ENCODE data around the gene FLNC.

FLNC gene, protein sequence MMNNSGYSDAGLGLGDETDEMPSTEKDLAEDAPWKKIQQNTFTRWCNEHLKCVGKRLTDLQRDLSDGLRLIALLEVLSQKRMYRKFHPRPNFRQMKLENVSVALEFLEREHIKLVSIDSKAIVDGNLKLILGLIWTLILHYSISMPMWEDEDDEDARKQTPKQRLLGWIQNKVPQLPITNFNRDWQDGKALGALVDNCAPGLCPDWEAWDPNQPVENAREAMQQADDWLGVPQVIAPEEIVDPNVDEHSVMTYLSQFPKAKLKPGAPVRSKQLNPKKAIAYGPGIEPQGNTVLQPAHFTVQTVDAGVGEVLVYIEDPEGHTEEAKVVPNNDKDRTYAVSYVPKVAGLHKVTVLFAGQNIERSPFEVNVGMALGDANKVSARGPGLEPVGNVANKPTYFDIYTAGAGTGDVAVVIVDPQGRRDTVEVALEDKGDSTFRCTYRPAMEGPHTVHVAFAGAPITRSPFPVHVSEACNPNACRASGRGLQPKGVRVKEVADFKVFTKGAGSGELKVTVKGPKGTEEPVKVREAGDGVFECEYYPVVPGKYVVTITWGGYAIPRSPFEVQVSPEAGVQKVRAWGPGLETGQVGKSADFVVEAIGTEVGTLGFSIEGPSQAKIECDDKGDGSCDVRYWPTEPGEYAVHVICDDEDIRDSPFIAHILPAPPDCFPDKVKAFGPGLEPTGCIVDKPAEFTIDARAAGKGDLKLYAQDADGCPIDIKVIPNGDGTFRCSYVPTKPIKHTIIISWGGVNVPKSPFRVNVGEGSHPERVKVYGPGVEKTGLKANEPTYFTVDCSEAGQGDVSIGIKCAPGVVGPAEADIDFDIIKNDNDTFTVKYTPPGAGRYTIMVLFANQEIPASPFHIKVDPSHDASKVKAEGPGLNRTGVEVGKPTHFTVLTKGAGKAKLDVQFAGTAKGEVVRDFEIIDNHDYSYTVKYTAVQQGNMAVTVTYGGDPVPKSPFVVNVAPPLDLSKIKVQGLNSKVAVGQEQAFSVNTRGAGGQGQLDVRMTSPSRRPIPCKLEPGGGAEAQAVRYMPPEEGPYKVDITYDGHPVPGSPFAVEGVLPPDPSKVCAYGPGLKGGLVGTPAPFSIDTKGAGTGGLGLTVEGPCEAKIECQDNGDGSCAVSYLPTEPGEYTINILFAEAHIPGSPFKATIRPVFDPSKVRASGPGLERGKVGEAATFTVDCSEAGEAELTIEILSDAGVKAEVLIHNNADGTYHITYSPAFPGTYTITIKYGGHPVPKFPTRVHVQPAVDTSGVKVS (N-terminal part only)

DNA sequence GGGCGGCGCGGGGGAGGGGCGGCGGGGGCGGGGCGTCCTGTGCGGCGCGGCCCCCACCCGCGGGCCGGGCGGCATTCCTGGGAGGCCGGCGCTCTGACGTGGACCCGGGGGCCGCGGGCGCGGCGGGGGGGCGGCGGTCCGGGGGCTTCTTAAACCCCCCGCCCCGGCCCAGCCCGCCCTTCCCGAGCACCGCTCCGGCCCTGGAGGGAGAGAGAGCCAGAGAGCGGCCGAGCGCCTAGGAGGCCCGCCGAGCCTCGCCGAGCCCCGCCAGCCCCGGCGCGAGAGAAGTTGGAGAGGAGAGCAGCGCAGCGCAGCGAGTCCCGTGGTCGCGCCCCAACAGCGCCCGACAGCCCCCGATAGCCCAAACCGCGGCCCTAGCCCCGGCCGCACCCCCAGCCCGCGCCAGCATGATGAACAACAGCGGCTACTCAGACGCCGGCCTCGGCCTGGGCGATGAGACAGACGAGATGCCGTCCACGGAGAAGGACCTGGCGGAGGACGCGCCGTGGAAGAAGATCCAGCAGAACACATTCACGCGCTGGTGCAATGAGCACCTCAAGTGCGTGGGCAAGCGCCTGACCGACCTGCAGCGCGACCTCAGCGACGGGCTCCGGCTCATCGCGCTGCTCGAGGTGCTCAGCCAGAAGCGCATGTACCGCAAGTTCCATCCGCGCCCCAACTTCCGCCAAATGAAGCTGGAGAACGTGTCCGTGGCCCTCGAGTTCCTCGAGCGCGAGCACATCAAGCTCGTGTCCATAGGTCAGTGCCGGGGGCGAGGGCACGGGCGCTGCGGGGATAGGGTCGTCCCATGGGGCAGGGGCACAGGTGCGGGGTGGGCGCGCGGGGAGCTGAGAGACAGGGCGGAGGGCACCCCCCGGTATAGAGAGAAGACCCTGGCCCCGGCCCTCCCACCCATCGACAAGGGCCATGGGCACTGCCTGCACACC is at the start of gene FLNC:
Gene FLNC, plus strand, starts transcription at position 176 of the 947 bp plus-strand sequence. Its CDS starts 232 bp downstream, at position 408.
- DNase-seq, result no peak

DNA sequence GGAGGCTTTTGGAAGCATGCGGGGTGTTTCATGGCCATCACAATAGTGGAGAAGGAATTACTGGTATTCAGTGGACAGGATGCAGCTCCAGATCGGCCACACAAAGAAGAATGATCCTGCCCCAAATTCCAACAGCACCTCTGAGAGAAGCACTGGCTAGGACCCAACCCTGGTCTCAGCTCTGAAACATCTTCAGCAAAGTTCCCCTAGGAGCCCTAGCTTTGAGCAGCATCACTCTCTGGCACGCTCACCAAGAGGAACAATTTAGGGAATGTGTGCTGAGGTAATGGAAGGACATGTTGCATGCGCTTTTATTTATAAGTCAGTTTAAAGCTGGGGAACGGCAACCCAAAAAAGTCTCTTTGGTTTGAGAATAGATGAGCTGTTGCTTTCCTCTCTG is 49.1 kb upstream of the FLNC start:
- DNase-seq, result no peak

DNA sequence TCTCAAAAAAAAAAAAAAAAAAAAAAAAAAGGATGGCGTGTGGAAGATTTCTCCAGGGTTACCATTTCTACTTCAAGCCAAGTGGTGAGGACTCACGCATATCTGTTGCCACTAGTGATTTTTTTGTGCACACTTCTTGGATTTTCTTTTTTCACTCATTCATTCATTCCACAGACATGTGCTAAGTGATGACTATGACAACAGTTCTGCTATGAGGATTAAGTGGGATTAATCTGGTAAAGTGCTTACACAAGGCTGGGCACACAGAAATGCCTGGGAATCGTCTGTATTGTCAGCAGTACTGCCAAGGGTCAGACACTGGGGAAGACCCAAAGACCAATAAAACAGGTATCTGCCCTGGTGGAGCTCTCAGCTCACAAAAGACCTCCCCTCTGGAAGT is 48.4 kb upstream of the FLNC start:
- no peak for DNase-seq

DNA sequence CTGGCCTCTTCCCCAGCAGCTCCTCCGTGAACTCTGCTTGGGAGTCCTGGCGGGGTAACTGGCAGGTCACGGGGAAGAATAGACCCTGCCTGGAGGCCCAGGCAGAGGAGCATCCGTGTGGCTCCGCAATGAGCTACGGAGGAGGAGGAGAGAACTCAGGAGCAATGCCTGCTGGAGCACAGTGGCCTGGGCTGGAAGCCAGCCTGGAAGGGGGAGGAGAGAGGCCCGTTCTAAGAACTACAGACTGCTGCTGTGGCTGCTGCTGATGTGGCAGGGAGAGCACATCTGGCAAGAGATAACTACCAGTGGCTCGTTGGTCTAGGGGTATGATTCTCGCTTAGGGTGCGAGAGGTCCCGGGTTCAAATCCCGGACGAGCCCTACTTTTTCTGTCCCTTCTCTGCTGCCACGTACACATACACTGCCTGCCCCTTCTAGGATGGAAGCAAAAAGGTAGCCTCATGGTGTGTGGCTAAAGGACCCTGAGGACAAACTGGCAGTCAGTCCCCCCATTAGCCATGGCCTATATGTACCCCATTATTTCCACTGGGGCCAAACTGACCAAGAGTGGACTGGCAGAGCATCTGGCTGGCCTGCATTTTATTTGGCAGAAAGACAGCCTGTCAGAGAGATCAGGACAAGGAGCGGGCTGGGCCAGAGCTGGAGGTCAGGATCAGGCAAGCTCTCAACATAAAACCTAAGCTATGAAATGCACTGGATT is 46.9 kb upstream of the FLNC start:
- no peak for DNase-seq

- DNase-seq, result no peak
These were observed 44.5 kb upstream of the FLNC start for GRCh38 chr7:128785738-128786137.

DNA sequence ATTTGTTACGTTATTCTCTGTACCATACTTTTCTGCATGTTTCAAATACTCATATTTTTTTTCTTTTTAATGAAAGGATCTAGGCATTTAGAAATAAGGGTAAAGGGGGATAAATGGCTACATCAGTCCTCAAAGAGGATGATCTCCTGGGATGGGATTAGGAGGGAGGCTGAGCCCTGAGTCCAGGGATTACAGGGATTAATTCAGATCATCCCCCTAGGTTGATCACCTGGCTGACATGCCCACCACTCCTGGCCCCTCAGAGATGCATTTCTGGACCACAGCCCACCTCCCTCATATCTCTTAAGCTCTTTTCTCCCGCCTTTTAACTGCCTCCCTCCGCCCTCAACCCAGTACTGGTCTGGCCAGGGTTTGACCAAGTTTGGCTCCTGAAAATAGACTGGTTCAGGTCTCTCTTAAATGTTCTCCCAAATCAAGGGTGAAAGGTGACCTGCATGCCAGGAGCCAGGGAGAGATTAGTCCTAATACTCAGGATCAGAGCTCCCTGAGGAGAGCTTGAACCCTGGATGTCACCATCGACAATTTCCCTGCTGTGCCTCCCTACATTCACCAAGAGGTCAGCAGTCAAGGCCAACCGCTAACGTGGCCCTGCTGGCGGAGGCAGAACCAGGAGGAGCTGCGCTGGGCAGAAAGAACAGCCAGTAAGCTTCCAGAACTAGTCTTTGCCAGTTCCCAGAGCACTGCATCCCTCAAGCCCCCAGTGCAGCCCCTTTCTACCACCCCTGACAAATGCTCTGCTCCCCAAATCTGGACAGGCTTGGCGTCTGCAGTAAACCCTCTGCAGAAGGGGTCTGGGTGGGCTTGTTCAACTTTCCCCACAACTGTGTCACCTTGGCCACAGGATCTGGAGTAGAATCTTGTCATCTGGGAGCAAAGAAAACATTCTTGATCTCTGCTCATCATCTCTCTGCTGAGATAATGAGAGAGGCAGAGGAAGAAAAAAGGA is 41.5 kb upstream of the FLNC start:
- no peak for DNase-seq

DNA sequence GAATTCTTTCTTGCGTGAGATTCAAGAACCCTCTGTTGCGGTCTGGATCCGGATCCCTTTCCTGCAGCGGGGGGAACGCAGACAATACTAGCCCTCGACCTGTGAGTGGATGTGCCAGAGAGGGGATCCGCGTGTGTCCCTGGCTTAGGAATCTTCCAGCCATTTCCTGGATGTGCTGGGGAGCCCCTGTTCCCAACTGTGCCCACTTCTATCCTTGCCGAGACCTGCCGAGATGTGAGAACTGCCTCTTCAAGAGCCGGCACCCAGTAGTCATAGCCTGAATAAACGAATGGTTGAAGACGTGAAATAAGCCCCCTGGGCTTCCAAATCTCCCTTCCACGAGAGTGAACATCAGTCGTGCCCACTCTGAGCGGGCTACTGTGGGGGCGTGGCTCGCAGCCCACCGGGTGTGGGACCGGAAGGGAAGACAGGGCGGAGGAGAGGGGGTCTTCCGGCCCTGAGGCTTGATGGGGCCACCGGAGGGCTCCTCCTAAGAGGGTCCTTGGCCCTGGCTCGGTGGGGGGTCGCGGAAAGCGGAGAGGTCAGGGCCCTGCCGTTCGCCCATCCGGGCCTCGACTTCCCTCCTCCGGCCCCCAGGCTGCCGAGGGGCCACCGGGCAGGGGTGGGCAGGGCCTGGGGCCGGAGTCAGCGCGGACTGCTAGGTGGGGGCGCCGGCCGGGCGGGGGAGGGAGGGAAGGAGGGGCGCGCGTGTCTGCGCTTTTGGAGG is 39.7 kb upstream of the FLNC start:
- DNase-seq, result no peak

- peak; percentile 69 for DNase-seq
These were observed 38.9 kb upstream of the FLNC start, which contains the start of gene CCDC136 for GRCh38 chr7:128791121-128791971. Gene CCDC136, plus strand, starts transcription at chr7:128791968. Its CDS starts 444 bp downstream, at chr7:128792412.

GRCh38 chr7:128791972-128792327 is 38.3 kb upstream of the FLNC start:
- no peak for DNase-seq

GRCh38 chr7:128792471-128793180 is 37.6 kb upstream of the FLNC start:
- no peak for DNase-seq

- no peak for DNase-seq
These were observed 37.0 kb upstream of the FLNC start for GRCh38 chr7:128793181-128793547.

GRCh38 chr7:128794020-128794419 is 36.2 kb upstream of the FLNC start:
- peak; percentile 5 for DNase-seq

DNA sequence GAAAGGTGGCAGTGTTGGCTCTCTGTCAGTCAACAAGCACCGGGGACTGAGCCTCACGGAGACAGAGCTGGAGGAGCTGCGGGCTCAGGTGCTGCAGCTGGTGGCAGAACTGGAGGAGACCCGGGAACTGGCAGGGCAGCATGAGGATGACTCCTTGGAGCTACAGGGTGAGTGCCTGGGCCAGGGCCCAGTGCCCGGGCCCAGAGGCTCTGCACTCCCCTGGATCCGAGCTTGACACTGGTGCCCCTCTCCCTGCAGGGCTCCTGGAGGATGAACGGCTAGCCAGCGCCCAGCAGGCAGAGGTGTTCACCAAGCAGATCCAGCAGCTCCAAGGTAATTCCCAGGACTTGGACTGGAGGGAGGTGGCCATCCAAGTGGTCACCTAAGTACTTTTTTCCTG is 35.8 kb upstream of the FLNC start:
- DNase-seq, result no peak

DNA sequence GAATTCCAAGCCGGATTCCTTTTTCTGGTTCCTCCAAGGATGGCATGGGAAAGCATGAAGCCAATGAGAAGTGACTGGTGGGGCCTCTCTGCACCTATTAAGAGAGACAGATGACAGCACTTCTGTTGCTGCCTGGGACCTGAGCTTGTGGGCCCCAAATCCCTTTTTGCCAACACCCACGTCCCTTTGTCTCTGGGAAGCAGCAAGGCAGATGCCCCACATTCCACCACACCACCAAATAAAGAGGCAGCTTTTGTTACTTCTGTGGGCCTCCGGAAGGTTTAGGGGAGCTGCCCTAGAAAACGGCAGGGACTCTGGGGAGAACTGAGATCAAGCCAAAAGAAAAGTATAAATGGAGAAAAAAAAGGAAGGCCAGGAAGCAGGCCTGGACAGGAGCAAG is 35.1 kb upstream of the FLNC start:
- DNase-seq, result no peak

DNA sequence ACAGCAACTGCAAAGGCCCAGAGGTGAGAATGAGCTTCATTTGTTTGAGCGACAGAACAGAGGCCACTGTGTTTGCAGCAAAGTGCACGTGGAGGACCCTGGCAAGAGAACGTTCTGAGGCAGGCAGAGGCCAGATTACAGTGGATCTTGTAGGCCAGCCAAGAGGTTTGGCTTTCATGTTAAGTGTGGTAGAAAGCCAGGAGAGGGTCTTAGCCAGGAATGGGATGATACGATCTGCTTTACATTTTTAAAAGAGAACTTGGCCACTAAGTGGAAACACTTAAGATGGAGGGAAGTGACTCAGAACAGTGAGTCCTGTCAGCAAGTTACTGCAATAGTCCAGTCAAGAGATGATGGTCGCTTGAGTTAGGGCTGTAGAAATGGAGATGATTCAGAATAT is 33.9 kb upstream of the FLNC start:
- DNase-seq, result no peak

DNA sequence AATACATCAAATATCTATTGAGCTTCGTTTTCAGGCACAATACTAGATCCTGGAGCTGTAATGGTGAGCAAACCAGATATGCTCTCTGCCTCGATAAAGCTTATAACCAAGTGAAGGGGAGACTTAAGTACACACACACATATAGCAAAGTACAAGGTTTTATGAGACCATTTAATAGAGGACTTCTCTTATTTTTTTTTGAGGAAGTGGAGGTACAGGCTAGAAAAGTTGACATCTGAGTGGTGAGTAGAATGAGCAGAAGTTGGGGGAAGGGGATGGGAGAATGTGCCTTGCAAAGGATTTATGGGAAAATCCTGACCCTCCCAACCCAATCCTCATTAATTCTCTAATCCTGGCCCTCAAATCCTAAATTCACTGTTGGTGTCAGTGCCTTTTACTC is 30.8 kb upstream of the FLNC start:
- DNase-seq, result no peak

DNA sequence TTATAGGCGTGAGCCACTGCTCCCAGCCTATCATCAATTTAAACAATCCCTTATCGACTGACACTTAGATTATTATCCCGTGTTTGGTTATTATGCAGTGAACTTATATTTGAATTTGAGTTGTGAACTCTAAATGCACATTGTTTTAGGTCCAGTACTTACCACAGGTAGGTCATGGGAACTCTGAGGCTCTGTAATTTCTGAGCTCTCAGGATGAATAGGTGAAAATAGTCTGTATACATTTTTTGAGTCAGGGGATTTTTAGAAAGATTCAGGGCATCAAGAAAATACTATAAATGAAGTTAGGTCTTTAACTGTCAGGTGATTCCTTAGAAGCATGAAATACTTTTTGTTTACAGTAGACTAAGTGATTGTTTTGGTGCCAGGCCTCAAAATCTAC is 29.6 kb upstream of the FLNC start:
- DNase-seq, result no peak

DNA sequence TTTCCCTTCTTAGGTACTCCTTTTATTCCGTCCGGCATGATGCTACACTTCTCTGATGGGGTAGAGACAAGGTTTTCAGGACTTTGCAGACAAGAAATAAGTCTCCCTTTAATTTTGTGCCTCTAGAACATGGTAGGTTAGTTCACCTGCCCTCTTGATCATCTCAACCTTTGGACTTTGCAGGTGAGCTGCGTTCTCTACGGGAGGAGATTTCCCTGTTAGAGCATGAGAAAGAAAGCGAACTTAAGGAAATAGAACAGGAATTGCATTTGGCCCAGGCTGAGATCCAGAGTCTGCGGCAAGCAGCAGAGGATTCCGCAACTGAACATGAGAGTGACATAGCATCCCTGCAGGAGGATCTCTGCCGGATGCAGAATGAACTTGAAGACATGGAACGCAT is 29.2 kb upstream of the FLNC start:
- no peak for DNase-seq
